ENCODE results near the gene CLDN3.

DNA sequence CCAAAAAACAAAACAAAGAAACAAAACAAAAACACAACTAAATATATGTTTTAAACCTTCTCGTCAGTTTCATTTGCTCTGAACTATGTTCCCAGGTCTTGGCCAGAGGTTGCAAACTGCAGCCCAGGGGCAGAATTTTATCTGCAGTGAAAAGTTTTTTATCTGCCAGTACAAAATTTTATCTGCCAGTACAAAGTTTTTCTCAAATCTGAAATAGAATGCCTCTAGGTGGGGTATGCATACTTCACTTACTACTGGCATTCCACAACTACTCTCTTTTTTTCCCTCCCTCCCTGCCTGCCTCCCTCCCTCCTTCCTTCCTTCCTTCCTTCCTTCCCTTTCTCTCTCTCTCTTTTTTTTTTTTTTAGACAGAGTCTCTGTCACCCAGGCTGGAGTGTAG lies 9.4 kb upstream of the CLDN3 start:
- TF ChIP-seq, protein P1, sequence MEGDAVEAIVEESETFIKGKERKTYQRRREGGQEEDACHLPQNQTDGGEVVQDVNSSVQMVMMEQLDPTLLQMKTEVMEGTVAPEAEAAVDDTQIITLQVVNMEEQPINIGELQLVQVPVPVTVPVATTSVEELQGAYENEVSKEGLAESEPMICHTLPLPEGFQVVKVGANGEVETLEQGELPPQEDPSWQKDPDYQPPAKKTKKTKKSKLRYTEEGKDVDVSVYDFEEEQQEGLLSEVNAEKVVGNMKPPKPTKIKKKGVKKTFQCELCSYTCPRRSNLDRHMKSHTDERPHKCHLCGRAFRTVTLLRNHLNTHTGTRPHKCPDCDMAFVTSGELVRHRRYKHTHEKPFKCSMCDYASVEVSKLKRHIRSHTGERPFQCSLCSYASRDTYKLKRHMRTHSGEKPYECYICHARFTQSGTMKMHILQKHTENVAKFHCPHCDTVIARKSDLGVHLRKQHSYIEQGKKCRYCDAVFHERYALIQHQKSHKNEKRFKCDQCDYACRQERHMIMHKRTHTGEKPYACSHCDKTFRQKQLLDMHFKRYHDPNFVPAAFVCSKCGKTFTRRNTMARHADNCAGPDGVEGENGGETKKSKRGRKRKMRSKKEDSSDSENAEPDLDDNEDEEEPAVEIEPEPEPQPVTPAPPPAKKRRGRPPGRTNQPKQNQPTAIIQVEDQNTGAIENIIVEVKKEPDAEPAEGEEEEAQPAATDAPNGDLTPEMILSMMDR (IDR thresholded peaks at IDR 0.05): no peak
- TF ChIP-seq EP300 (IDR thresholded peaks at IDR 0.05): no peak
